Testis (tissue), 2 donors: ENCODE measurements around the gene IGF1R.

ENCODE experiments used
- CTCF ChIP-seq, 3 experiments: fragments of 450-650 bp in 2 of 3; fragments of 200-600 bp in 1 of 3; sonication (generic) in 1 of 3; IDR thresholded peaks; one replicate each; pipeline ENCODE4 v1.5.1; 2016 to 2019; ENCODE audit warnings: antibody characterized with exemption in 3 of 3, mild to moderate bottlenecking in 2 of 3, moderate library complexity in 1 of 3
- POLR2A ChIP-seq: fragments of 450-650 bp; IDR thresholded peaks from one replicate; pipeline ENCODE4 v1.6.1; 2017; ENCODE audit warnings: antibody characterized with exemption, mild to moderate bottlenecking, moderate library complexity

DNA sequence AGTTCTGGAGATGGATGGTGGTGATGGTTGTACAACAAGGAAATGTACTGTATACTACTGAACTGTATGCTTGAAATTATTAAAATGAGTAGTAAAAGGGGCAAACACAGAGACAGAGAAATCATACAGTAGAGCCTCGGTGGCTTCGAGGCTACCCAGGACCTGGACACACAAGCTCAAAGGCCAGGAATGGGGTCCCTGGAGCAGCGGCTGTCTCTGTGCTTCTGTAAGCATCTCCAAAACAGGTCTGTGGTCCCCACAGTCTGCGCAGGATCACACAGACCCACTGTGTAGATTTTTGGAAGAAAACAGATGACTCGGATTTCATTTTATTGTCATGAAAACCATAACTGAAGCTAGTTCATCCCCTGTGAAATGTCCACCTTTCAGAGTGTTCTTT lies 319.6 kb downstream of the IGF1R start:
- TF ChIP-seq POLR2A (no peak), CTCF (IDR thresholded peaks at IDR 0.05) (no peak)
